Inferior parietal cortex (tissue), 1 donor: ENCODE measurements around the gene C6orf136.
A peak's percentile ranks its signal among the peaks of the same experiment; 100 is the strongest.
"Not testable (repeated sequence)": the region's sequence is repeated elsewhere in the genome, so short reads cannot be mapped to it uniquely, and the experiment has no call there.

Experiments
- DNase-seq: peaks from one replicate; pipeline ENCODE4 v3.0.0-alpha.2; 2016; ENCODE audit errors: extremely low spot score

Gene C6orf136

DNA sequence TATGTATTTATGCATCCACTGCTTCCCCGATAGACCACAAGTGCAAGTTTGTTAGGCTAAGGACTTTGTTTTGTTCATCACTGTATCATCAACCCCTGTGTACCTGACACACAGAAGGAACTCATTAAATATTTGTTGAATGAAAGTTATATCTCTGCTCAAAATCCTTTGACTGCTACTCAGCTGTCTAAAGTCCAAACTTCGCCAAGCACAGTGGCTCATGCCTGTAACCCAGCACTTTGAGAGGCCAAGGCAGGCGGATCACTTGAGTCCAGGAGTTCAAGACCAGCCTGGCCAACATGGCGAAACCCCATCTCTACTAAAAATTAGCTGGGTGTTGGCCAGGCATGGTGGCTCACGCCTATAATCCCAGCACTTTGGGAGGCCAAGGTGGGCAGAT, 11.0 kb downstream of the C6orf136 start:
- DNase-seq = not testable (repeated sequence)

DNA sequence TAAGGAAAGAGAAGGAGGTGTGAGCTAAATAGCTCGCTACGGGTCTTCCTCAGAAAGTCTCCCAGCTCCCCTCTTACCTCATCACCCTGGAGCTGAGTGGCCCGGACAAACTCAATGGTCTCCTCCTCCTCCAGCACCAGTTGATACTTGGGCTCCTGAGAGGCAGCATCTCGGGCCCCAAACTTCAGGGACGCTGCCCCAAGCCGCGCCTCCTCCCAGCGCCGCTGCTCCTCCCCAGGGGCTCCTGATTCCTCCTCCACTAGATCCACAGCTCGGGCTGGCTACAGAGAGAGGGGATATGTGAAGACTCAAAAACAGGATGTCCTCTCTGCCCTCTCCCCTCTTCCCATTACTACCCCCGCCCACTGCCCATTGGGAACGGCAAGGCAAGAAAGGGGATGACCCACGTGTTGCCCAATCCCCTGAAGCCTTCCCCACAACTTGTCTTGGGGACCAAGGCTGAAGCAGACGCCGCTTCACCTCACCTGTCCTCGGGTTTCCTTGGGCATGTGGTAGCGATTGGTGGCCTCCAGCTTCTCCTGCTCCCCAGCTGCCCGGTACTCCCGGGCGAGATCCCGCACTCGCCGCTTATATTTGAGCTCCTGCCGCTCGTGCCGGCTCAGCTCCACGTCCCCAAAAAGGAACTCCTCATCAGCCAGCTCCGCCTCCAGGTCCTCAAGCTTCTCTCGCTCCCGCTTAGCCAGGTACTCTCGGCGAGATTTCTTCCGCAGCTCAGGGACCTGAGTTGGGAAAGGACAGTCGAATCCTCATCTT, 18.2 kb downstream of the C6orf136 start:
- no peak for DNase-seq

DNA sequence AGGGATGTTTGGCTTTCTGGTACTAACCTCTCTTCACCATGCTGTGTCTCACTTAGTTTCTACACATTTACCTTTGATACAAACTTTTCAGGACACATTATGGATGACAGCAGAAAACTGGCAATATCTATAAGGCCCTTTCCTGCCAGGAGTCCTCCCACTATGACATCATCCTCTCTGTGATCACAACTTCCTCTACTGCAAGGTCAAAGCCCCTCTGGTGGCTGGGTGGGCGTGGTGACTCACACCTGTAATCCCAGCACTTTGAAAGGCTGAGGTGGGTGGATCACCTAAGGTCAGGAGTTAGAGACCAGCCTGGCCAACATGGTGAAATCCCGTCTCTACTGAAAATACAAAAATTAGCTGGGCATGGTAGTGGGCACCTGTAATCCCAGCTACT, 19.4 kb downstream of the C6orf136 start:
- not testable (repeated sequence) for DNase-seq

DNA sequence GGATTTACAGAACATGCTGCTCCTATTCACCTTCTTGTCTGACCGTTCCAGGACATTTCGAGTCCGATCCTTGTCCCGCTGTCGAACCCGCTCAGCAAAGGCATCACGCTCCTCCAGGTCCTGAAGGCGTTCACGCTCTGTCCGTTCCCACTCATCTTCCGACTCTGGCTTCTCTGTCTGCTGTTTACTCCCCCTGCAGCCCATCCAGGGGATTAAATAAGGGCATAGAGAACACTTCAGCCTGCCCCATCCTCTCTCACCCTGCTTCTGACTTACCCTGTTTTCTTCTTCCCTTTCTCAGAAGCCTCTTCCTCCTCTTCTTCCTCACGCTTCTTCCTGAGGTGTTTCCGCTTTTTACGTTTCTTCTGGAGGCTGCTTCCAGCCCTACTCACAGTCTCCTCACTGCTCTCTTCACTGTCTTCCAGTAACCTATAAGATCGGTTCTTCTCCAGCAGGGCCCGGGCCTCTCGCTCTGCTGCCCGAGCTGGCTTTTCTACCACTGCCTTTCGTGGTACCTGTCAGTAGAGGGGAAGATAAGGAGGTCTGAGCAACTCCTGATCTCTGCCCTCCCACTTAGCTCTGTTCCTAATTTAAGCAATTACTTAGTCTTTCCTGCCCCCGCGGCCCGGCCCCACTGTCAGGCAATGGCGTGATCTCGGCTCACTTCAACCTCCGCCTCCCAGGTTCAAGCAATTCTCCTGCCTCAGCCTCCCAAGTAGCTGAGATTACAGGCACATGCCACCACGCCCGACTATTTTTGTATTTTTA, 24.0 kb downstream of the C6orf136 start:
- no peak for DNase-seq

DNA sequence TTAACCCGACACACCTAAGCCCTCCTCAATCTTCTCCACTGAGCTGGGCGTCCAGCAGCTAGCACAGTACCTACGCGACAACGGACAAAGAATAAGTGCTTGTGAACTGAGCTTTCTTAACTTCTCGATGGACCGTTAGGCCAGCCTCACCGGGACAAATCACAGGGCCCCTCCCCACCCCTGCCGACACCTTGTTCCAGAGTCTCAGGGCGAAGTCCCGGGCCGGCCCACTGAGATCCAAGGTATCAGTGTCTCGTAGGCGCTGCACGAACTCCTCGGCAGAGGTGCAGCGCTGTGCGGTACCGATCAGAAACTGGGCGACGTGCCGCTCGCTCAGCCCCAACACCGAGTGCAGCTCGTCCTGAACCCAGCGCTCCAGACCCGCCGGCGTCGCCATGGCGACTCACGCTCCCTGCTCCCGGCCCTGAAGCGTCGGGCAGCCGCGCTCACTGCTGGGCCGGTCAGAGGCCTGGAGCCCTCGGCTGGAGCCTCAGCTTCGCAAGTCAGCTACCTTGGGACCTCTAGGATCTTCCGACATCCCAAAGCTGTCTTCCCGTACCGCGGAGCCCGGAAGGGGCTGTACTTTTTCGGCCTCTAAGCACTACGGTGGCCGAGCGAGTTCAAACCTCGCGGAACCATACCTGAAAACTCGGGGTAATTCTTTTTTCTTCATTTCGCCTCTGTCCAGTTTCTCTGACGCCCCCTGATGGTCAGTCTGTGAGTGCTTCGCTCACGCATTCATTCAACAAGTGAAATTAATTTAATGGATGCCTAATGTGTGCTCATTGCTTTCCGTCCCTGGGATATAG, 25.7 kb downstream of the C6orf136 start, which contains the start of gene DHX16:
Gene DHX16 (minus strand): TSS at position 562 of the 809 bp plus-strand sequence. CDS start 165 bp downstream, at position 397.
- peak; percentile 98 for DNase-seq

DNA sequence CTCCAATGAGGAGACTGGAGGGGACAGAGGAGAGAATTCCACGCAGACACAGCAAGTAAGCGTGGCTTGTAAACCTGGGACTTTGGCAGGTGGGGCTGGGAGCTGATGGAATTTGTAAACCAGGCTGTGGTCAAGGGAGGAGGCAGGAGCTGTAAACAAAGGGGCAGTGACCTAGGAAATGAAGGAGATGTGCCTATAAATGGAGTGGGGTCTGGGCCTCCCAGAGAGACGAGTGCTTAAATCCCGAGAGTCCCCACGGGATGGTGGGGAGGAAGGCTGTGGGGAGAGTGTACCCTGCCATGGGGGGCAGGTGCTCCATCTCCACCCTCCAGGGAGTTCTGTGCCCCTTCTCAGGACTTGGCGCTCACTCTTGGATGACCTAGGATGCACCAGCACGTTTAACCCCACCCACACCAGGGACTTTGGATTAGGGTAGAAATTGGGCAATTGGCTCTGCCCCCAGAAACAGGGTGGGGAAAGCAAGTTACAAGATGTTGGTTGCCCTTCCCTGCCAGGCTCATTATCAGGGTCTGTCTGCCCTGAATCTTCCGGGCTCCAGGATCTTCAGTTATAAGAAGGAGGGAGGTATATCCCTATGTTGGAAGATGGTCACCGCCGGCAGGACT, 29.8 kb downstream of the C6orf136 start:
- no peak for DNase-seq

DNA sequence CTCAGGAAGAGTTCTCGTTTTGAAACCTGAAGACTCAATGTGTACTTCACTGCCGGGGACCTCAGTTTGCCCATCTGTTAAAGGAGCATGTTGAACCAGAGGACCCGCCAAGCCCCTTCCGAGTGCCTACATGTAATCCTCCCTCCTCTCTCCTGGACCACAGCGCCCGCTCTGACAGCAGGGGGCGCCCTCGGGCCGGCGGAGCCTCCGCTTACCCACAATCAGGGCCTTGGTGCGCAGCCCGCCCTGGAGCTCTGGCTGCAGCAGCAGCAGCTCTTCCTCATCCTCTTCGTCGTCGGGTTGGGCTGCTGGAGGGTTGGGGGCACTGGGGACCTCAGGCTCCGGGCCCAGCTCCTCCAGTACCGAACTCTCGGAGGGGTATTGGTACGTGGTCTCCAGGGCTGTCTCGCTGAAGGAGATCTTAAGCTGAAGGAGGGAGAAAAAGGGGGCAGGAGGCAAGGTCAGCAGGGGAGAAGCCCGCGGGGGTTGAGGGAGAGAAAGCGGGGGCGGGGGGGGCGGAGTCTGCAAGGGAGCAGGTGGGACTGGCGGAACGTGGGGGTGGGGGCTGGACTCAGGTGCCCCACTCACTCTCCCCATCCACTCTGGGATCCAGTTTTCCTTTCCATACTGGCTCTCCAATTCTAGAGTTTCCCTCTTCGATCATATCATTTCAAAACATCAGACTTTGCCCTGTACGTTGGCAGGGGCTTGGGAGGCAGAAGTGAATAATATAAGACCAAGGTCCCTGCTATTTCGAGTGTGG, 32.2 kb downstream of the C6orf136 start:
- DNase-seq = peak; percentile 82

DNA sequence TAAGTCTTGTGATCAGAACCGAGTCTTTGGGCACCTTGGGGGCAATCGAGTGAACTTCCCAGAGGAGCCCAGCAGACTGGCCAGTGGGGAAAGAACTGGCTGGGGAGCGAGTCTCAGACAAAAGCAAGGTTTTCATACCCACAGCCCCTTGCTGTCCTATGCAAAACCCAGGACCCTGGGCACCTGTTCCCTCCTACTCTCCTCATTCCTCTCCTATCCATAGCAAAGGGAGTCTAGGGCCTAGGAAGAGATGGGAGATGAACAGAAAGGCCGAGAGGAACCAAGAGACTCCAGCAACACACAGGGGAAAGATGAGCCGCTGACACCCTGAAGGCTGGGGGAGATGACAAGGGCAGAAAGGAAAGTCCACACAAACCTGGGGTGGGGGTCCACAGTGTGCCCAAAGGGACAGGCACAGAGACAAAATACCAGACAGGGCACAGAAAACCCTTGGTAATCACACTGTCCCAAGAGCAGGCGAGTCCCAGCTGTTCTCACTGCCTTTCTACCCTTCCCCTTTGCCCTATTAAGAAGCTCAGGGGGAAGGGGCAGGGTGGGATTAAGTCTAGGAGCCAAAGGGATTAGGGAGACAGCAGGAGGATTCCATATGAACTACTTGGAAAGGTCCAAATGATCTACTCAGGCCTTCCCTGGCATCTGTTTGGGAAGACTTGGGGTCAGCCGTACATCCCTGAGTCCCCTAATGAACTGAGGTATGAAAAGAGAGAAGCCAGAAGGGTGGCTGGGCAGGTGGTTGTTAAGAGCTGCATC, 33.0 kb downstream of the C6orf136 start:
- DNase-seq = no peak

DNA sequence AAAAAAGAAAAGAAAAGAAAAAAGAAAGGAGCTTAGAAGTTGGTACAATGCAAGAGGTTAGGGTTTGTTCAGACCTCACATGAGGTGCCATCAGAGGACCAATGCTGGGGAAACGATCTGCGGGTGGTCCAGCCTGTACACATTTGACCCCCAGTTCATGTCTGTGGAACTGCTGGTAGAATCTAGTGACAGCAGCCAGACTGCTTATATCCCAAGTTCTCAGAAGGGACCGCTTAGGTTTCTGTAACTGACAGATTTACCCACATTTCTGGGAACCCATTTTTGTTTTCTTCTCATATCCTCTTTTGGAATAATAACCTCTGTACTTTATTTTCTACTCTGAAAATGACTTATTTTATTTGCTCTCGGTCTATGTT, 34.8 kb downstream of the C6orf136 start:
- no peak for DNase-seq

DNA sequence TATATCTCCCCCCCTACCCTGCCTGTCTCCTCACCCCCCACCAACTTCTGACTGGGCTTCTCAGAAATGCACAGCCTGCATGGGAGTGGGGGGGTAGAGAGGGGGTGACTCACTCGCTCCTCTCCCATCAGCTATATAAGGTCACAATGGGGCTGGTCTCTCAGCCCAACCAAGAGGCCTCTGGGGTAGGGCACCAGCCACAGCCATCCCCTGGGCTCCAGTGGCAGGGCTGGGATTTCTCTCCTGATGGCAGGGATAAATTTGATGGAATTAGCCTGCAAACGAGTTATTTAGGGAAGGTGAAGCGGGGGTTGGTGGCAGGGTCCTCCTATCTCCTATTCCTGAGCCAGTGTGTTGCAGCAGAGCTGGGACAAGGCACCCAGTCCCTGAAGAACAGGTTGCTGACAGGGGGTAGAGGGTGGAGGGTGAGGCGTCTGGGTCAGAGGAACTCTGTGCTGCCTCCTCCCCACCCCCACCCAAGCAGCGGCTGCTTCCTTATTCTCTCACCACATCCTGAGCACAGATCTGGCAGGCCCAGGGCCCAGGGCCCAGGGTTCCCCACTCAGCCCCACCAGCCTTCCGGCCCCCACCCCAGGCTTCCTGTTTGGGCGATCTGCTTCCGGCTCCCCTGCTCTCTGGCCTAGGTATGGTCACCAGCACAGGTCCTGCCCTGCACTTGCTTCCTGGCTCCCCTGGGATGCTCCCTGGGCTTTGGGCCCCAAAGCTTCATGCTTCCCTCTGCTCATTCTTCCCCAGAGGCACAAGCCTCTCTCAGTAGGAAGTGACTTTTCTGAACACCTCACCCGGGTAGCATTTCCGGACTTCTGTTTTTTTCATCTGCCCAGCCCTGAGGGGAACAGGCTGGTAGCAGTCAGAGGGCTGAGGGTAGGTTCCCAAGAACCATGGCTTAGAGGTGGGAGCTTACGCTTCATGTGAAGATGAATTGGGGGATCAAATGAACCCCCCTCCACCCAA, 35.5 kb downstream of the C6orf136 start:
- no peak for DNase-seq

DNA sequence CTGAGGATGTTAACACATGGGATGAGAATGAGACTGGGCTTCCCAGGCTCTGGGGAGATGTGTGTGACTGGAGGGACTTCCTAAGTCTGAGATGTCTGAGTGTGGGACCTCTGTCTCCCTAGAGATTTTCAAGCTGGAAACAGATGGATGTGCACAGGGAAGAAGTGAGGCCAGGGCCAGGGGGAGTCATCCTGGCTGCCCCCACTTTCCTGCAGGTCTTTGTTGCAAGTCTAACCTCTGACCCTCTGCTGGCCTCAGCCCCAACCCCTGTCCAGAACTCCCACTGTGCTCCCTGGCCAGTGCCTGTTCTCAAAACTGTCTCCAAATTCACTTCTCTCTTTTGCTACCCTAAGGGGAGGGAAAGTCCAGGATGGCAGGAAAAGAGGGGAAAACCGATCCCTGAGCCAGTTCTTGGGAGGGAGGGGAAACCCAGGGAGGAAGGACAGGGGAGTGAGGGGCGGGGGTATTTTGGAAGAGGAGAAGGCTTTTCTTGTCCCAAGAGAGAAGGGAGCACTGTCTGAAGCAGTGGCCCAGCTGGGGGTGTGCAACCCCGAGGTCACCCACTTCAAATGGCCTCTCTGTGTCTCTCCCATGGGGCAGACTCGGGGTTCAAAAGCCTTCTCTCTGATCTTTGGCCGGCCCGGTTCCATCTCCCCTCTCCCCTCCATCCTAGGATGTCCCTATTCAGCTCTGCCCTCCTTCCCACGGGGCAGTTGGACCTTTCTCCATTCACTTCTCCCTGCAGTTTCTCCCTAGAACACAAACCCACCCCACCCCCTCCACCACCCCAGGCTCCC, 36.4 kb downstream of the C6orf136 start:
- DNase-seq = no peak

DNA sequence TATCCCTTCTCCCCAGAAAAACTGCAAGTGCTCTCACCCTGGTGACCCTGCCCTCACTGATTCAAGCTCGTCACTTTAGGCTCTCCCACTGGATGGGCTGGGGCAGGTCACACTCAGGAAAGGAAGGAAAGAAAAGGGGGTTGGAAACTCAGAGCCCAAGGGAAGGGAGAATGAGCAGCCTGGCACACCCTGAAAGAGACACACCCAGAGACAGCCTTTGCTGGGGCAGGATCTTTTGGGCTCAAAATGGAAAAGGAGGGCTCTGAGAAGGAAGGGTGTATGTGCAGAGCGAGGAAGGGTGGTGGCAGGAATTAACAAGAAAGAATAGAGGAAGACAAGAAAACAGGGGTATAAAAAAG, 37.0 kb downstream of the C6orf136 start:
- DNase-seq = no peak

DNA sequence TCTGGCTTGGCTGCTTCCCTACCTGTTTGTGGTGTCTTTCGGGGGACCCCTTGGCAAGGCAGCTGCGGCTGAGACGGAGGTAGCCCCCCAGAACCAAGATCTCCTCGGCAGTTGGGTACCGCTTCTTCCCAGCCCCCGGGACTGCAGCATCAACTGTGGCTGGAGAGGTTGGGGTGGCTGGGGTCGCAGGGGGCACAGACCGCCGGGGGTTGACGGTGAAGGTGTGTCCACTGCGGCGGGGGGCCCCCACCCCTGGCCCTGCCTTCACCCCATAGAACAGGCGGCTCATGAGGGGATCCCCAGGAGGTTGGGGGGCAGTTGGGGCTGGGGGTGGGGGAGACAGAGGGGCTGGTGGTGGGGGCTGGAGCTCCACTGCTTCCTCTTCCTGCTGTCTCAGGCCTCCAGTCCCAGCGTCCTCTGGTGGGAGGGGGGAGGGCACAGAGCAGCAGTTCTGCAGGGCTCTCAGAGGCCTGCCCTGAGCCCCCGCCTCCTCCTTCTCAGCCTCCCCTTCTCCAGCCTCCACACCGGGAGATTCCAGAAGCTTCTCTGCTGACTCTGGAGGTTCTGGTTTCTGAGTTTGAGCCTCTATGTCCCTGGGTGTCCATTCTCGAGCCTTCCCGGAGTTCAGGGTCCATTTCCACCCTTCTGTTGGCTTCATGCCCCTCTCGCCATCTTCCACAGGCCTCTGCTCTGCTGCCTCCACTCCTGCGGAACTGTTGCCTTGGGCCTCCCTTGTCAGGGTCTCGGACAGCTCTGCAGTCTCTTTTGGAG, 37.6 kb downstream of the C6orf136 start:
- DNase-seq = no peak

DNA sequence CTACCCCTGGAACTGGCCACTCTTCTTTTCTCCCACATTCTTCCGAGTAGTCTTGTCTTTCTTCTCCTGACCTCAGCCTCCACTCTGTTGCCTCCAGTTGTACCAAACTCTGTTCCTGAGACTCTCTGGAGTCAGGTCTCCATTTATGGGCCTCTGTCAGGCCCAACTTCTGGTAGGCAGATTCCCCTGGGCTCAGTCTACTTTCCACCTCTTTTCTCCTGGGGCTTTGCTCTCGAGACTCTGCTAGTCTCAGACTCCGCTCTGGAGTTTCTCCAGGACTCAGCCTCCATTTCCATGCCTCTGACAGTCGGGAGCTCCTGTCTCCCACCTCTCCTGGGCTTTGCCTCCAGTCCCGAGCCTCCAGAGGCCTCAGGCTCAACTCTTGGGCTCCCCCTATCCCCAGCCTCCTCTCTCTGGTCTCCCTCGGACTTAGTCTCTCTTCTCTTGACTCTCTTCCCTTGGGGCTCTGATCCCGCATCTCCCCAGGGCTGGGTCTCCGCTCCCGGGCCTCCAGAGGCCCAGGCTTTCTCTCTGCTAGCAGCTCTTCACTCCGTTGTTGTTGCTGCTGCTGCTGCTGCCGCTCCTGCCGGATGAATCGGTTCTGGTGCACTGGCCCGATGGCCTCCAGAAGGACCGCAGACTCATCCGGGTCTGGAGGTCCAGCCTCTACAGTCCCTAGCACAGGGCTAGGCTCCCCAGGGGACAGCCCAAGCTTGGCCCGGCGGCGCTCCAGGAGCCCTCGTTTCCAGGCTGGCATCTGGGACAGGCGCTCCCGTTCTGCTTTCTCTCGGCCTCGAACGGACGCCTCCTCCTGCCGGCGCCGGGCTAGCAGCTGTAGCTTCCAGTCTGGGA, 38.5 kb downstream of the C6orf136 start:
- DNase-seq = no peak

DNA sequence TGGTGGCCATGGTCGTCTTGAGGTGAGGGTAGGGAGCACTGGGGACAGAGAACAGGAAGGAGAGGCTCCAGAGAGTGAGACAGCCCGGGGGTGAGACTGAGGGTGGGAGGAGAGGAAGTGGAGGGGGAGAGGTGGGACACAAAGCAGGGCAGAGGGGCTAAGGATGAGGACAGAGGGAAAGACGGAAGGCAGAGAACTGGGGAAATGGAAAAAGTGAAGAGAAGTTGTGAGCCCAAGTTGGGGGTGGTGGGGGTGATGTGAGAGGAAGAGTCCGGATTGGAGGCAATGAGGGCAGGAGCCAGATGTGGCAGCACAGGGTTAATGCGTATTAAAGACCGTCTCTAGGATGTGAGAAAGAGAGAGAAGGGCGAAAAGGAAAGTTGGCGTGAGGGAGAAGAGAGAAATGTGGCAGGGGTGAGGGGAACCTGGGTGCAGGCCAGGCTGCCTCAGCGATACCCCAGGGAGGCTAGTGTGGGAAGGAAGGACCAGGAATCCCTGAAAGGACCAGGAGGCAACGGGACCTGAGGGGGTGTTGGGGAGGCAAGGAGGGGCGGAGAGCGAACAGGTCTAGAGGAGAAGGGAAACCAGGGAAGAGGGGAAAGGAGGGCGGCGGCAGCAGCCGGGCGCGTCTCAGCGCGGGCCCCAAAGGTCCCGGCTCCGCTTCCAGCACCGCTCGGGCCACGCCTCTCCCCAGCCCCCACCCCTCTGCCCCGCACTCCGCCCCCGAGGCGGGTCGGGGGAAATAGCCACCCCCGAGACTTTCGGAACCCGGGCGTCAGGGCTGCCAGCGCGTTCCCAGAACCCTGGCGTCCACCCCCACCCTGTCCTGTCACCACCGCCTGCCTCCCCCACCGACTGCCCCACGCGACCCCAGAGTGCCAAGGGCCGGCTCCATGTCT, 39.3 kb downstream of the C6orf136 start, which contains the start of gene PPP1R18:
Gene PPP1R18 (minus strand): TSS at position 637 of the 899 bp plus-strand sequence. CDS start 627 bp downstream, at position 10.
- DNase-seq = no peak
